Fibroblast of the conjunctiva (primary cell): Measurements from ENCODE around the gene USP12.

Source experiments
- DNase-seq: peaks from one replicate; pipeline ENCODE4 v3.0.0-alpha.2; 2010; ENCODE audit warnings: low read depth

Gene USP12

DNA sequence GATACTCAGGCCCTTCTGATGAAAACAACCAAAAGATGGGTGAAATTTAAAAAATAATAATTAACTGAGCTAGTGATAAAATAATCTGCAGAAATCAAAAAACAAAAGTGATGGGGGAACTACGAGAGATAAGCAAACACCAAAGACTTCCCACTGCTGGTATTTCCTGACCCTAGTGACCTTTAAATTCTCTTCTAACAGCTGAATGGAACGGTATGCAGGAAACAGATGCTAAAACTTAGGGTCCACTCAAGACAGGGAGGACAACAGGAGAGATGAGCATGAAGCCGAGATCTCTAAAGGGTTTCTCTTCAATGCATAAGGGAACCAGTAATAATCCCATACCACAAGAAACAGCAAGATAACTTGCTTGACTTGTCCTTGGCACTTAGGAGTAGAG is 50.8 kb downstream of the USP12 start:
- no peak for DNase-seq

DNA sequence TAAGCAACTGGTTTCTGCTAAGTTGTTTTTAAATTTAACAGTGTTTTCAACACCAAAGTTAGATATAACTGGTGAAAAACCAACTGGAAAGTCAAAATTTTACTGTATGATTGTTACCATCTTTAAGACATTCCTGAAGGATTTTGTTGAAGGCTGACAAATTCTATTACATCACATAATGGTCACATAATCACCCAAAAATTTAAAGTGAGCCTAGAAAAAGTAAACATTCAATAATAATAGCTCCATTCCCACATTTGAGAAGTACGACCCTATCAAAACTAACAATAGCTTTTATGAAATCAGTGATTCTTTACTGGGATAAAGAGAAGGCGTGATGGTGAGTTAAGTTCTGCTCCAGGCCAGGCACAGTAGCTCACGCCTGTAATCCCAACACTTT is 51.6 kb downstream of the USP12 start:
- no peak for DNase-seq

DNA sequence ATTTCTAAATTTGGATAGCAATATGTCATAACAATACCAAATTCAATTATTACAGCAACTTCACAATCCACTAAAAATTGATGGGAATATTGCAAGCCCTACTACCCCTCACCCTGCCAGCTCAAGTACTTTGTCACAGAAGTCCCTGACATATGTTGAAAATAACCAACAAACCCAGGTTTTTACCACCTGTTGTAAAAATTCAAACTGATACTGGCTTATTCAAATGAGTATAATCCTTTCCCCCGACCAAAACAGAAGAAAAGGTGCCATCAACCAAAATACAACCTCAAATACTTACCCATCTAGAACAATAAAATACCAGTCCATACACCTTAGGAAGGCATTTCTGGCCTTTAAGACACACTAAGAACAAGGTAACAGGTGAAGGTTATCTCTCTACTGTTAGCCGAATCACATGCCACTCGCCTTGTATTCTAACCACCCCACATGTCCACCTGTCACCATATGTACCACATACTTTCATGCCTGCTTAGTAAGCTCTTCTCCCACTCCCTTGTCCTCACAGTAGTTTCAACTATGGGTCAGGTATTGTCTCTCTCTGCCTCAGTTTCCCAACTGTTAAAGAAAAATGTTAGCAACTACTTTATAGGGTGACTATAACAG is 53.1 kb downstream of the USP12 start:
- no peak for DNase-seq

DNA sequence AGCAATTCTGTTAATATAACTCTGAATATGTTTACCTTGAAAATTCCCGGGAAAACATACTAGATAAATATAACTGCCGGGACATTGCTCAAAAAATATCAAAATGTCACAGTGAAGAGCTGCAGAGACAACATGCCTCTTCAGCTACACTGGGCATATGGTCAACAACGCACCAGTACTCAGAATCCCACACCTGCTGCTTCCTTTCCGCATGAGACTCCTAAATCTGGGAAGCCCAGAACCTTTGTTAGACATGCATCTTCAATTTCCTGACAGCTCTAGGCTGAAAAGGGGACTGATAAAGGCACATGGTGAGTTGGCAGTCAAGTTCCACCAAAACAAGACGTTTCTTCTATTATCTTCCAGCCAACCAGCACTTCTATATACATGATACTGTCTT is 53.7 kb downstream of the USP12 start:
- DNase-seq, result no peak

DNA sequence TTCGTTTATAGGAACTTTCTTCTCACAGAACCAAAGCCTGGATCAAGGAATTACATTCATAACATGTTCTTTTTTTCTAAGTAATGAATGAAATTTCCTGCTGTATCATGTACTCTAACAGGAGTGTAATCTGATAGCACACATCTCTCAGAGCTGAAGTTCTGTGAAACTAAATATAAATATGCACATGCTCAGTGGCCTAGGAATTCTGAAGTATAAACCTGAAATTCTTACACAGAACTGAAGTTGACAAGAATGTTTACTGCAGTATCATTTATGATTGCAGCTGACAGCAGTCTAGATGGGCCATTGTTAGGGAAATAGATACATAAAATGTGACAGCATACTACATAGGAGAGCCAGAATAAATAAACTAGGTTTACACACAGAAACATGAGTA is 54.5 kb downstream of the USP12 start:
- no peak for DNase-seq

DNA sequence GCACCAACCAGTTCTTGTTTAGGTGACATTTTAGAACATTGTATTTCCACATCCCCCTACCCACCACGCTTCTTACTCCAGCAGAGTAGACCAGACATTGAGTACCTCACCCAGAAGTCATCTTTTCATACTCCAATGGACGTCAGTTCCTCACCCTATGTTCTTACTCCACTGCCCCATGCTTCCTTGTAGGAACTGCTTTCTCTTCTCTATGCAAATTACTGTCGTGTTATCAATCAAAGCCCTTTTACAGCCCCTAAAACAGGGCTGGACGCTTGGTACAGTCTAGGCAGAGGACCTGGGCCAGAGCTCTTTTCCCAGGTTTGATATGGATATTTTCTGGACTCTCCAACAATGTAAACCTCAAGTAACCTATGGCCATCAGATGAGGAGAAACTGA is 58.2 kb downstream of the USP12 start:
- no peak for DNase-seq

DNA sequence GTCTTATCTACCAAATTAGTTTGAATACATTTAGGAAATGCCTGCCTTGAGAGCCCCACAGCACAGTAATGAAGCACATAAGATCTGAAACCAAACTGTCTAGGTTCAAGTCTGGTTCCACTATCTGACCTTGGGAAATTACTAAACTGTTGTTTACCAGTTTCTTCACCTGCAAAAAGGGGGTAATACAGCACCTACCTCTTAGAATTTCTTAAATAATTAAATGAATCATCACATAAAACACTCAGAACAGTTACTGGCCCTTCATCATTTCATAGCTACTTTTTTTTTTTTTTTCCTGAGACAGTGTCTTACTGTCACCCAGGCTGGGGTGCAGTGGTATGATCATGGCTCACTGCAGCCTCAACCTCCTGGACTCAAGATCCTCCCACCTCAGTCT is 59.6 kb downstream of the USP12 start:
- no peak for DNase-seq

DNA sequence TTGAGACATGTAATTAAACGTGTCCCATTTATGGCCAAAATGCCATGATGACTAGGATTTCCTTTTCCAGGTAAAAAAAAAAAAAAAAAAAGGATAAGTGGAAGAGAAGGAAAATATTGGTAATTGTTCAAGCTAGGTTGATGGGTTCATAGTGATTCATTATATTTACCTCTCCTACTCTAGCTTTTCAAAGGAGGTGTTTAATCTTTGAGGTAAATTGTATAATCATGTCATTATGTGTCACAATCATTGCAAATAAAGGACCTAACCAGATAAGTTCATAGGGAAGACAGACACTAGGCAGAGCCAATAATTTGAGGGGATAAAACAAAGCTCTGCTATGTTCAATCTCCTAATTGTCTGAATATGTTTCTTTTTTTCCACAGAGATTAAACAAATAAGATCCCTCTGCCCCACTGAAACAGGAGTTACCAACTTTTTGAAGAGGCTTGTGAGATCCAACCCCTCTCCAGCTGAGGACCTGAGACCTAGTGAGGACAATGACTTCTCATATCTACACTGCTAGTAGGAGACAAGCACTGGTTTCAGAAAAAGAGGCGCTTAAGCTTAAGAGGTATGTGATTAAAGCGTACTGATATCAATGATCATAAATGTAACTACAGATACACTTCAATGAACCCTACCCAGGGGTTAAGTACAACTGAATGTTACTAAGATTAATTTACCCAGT is 61.4 kb downstream of the USP12 start:
- DNase-seq, result no peak

DNA sequence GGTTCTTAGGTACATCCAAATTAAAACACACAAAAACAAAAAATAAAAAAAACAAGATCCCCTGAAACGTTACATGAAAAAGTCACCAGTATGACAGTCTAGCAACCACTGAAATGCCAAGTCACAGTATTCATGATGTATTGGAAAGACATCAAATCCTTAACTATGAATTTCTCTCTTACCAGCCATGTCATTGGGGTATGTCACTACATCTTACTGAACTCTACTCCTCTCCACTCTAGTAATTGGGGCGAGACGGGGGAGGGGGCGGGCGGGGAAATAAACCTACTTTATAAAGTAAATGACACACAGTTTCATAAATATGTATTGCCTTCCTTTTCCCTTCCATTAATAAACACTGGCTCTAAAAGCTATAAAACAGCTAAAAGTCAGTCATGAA is 65.5 kb downstream of the USP12 start:
- DNase-seq, result no peak

DNA sequence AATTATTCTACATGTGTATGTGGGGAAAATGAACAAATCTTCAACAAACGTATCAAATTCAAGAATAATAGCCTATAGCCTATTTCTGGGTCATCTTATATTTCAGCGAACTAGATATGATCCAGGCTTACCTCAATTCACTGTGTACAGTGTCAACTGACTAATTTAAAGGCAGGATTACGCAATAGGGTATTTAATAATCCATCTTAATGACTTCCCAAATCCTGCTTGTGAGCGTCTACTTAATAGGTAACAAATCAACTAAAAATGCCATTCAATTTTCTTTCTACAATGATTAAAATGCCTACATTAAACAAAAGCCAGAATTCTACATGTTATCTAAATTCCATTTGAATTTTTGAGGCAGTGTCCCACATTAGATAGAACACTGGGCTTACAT is 67.0 kb downstream of the USP12 start:
- no peak for DNase-seq

DNA sequence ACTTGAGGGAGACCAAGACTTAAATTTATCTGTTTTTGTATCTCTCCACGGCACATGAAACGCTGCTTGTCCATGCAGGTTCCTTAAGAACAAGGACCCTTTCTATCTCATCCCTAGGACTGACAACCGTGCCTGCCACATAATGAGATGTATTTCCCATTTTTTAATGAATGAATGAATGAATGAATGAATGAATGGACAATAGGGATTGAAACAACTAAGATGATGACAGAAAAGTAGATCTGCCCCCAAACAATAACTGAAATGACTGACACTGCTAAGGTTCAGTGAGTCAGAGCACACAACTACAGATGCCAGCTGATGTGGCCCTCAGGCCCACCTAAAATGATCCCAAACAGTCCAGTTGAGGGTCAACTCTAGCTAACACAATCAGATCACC is 69.8 kb downstream of the USP12 start:
- DNase-seq, result no peak

DNA sequence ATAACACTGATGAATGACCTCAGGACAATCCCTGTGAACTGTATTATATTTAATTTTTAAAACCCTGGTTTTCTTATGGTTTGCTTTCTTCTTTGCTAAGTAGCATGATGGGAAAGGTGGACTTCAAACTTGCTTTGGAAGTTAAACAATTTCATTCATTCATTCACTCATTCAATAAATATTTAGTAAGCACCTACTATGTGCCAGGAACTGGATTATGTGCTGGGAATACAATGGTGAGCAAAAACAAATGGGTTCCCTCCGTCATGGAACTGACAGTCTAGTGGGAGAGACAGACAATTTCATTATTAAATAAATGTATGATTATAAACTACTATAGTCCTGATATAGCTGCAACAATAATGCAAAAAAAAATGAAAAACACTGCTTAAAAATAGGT is 70.3 kb downstream of the USP12 start:
- no peak for DNase-seq

DNA sequence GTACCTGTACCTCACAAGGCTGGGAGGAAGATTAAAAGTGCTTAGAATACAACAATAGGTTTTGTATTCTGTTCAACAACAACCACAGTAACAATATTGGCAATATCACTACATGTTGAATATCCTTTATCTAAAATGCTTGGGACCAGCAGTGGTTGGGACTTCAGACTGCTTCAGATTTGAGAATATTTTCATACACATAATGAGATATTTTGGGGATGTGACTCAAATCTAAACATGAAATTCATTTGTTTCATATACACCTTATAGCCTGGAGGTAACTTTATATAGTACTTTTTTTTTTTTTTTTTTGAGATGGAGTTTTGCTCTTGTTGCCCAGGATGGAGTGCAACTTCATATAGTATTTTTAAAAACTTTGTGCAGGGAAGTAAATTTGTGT is 73.9 kb downstream of the USP12 start:
- DNase-seq, result no peak

DNA sequence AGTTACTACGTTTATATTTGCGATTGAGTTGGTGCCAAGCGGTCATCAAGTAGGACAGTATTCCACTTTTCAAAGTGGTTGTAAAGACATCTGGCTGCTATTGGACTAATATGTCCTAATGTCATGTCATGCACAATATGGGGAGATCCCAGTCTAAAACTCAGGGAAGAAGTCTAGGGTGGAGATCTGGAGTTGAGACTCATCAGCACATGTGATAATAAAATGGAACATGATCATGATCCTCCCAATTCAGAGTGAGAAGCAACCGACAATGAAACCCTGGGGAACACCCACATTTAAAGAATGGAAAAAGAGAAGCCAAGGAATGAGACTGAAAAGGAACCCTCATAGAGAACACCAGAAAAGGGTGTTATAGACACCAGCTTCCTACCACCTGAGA is 80.2 kb downstream of the USP12 start:
- no peak for DNase-seq

DNA sequence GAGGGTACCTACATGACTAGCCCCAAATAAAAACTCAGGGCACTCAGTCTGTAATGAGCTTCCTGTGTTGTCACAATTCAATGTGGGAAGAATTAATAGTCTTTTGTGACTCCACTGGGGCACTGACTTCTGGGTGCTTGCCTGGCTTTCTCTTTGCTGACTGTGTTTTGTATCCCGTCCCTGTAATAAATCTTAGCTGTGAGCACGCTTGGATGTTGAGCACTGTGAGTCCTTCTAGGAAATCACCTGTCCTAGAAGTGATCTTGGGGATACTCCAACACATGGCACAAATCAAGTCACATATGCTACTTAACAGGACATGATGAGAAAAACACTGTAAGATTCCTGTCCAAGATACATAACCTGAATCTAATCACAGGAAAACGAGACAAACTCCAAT is 83.0 kb downstream of the USP12 start:
- no peak for DNase-seq

DNA sequence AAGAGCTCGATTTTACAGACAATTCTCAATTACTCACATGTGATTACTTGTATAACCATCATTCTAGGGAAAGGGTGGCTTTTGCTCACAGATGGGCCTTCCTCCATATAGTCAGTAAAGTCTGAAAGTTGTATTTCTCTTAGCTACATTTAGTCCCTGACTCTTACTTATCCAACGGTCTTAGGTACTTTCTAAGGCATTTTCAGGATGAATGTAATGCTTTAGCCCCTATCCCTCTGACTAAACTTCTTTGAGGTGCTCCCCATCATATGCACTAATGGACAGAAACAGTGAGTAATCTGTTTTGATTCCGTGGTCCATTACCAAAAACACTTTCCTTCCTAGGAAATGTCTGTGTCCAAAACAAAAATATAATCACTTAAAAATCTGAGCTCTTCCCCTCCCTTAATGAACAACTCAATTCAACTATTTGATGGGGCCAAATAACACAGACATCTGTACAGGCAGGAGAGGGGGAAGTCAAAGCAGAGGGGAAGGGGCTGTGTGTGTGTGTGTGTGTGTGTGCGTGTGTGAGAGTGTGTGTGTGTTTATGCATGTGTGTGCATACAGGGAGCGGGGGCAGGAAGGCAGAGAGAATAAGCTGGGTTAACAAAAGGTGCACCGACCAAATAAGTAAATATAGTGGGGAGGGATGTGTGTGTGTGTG is 84.9 kb downstream of the USP12 start:
- DNase-seq, result no peak

DNA sequence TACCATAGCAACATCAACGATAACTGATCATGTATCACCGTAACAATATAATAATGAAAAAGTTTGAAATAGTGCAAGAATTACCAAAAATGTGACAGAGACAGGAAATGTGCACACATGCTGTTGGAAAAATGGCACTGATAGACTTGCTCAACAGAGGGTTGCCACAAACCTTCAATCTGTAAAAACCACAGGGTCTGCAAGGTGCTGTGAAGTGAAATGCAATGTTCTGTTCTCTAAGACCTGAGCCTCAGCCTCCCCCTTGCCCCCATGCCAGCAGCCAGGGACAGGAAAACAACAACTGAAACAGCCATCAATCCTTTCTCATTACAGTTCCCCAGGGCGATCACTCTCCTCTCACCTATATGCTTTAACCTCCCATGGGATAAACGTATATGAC is 88.4 kb downstream of the USP12 start:
- no peak for DNase-seq

DNA sequence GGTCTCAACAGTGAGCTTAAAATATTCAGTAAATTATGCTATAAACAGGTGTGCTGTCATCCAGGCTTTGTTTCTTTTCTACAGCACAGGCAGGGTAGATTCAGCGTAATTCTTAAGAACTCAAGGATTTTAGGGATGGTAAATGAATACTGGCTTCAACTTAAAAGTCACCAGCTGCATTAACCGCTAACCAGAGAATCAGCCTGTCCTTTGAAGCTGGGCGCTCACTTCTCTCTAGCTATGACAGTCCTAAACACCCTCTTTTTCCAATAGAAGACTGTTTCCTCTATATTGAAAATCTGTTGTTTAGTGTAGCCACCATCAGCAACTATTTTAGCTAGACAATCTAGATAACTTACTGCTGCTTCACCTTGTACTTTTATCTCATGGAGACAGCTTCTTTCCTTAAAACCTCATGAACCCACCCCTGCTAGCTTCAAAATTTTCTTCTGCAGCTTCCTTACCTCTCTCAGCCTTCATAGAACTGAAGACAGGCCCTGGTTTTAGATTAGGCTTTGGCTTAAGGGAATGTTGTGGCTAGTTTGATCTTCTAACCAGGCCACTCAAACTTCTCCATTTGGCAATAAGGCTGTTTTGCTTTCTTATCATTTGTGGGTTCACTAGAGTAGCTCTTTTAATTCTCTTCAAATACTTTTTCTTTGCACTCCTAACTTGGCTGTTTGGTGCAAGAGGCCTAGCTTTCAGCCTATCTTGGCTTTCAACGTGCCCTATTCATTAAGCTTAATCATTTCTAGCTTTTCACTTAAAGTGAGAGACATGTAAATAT is 89.5 kb downstream of the USP12 start:
- DNase-seq, result no peak

DNA sequence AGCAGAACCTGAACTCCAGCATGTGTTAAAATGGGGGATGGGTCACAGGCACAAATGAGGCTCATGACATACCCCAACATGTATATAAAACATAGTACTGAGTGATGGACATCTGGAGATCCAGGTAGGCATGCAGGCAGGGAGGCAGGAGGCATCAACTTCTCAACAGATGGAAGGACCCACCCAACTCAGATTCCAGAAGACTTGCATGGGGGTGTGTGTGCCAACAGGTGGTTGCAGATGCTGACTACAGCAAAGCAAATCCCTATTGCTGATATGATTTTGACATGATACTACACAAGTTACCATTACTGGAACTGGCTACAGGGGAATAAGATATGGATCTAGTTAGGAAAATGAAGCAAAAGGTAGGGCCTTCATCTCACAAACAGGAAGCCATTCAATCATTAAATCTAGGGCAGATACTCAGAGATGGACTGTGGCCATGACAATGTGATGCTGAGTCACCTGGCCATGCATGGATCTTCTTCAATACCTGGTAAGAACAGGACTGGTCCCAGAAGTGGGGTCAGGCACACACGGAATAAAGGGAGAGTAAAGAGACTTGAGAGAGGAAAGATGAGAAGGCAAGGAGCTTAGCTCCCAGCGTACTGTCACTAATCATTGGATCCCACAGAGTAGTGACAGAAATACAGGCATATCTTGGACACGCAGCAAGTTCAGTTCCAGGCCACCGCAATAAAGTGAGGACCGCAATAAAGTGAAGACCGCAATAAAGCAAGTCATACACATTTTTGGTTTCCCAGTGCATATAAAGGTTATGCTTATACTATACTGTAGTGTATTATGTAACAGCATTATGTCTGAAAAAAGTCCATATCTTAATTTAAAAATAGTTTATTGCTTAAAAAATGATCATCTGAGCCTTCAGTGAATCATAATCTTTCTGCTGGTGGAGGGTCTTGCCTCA is 91.3 kb downstream of the USP12 start:
- DNase-seq, result no peak

DNA sequence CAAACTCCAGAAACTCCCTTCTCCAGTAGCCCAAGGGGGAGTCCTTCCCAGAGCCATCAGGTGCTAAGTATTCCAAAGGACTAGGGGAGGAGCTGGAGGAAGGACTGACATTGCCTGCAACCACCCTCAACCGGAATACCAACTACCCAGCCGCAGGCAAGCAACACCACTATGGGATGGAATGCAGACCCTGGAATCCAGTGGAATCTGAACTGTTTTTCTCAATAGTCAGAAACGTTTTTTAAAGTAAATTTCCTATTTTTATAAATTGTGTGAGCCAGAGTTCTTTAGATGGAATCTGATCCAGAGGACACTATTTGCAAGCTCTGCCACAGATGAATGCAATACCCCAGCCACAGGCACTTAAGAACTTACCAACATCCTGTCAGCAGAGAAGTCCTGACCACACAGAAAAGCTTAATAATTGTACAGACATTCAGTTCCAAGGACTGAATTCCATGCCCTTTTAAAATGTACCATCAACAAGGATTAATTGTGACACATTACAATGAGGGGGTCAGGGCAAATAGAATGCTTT is 92.1 kb downstream of the USP12 start:
- DNase-seq, result no peak

DNA sequence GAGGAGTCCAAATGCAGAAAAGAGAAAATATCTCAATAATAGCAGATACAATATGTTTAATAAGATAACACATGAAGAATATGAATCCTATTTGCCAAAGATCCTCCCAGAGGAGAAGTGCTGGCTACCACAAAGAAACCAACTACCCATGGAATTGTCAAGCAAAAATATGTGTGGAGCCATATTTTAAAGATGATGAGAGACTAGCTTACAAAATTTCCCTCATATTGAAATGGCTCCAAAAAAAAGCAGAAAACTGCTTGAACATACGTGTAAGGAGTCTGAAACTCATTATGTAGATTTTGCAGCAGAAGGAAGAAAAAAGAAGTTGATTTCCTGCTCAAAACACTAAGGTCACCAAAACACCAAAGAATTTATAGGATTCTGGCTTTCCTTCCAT is 94.2 kb downstream of the USP12 start:
- DNase-seq, result no peak

DNA sequence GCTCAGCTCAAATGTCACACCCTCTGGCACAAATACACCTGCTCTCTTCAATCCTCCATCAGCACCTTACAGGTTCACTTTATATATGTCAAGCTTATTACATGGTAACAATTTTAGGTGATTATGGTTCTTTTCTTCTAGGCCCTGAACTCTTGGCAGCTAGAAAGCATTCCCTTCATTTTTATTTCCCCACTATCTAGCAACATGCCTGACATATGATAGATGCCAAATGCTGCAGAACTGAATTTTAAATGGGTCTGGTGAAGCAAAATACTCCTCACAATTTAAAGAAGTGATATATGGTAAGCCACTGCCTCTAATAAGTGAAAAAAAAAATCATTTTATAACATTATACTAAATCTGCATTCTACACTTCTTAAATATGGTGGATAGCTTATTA is 95.2 kb downstream of the USP12 start:
- DNase-seq, result no peak
